ENCODE data around the gene DENND5A.

DENND5A gene

DNA sequence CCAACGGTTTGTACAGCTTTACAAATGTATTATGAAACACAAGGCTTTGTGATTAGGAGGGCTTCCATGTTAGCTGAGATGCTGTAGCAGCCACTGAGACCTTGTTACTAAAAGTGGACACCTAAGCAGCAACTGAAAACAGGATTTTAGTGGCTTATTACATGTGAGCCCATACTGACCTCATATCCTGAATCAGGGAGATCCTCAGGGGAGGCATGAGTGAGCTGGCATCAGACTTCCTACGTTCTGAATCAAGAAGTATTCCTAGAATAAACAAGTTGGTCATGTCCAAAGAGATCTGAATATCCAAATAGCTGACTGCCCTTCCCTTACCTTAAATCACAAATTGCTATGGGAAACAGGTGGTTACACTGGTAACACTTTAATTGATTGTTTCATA is 114.6 kb downstream of the DENND5A start:
- no peaks in the 10 kb centered on the region for H3K27me3 ChIP-seq
- no peak overlapping the region for H3K27ac ChIP-seq
- H3K36me3 ChIP-seq, result peaks cover 91% of the 10 kb centered on the region
- no peak for TF ChIP-seq CTCF (IDR thresholded peaks at IDR 0.05)
- H3K4me3 ChIP-seq (ENCODE audit: low read depth in 1 of 2, low read length in 1 of 2), result no peak overlapping the region
- no peaks in the 10 kb centered on the region for H3K4me1 ChIP-seq (ENCODE audit: control insufficient read depth in 1 of 2, insufficient read depth in 1 of 2, low read depth in 1 of 2, low read length in 1 of 2)
- H3K9me3 ChIP-seq, result no peaks in the 10 kb centered on the region

- Histone ChIP-seq H3K36me3 (peaks cover 98% of the 10 kb centered on the region), H3K27ac (no peak overlapping the region), H3K27me3 (no peaks in the 10 kb centered on the region), H3K4me3 (ENCODE audit: low read depth in 1 of 2, low read length in 1 of 2) (no peak overlapping the region), H3K9me3 (no peaks in the 10 kb centered on the region), H3K4me1 (ENCODE audit: control insufficient read depth in 1 of 2, insufficient read depth in 1 of 2, low read depth in 1 of 2, low read length in 1 of 2) (no peaks in the 10 kb centered on the region)
- TF ChIP-seq CTCF (IDR thresholded peaks at IDR 0.05), result no peak
Measured at GRCh38 chr11:9148727-9149126, 116.4 kb downstream of the DENND5A start.

DNA sequence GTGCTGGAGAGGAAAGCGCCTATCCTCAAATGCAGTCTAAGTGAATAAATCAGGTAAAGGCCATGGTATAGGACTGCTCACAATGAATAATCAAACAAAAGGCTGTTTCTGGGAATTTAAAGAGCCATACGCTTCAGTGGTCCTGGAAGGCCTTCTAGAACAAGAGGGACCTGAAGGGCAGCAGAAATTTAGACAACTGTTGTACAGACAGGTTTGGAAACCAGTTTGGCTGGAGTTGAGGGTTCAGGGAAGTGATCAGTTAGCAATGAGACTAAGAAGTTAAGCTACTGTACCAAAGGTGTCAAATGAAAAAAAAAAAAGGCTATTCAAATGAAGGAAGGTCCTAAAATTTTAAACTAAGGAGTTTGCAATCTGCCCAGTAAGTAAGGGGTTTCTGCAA is 117.1 kb downstream of the DENND5A start:
- no peak overlapping the region for H3K27ac ChIP-seq
- H3K36me3 ChIP-seq, result peaks cover 100% of the 10 kb centered on the region
- H3K9me3 ChIP-seq, result no peaks in the 10 kb centered on the region
- H3K4me1 ChIP-seq (ENCODE audit: control insufficient read depth in 1 of 2, insufficient read depth in 1 of 2, low read depth in 1 of 2, low read length in 1 of 2), result no peaks in the 10 kb centered on the region
- H3K4me3 ChIP-seq (ENCODE audit: low read depth in 1 of 2, low read length in 1 of 2), result no peak overlapping the region
- no peaks in the 10 kb centered on the region for H3K27me3 ChIP-seq
- no peak for TF ChIP-seq CTCF (IDR thresholded peaks at IDR 0.05)

GRCh38 chr11:9146477-9146876 is 118.7 kb downstream of the DENND5A start:
- TF ChIP-seq CTCF (IDR thresholded peaks at IDR 0.05), result no peak
- Histone ChIP-seq H3K36me3 (peaks cover 100% of the 10 kb centered on the region), H3K4me3 (ENCODE audit: low read depth in 1 of 2, low read length in 1 of 2) (no peak overlapping the region), H3K27me3 (no peaks in the 10 kb centered on the region), H3K27ac (no peak overlapping the region), H3K4me1 (ENCODE audit: control insufficient read depth in 1 of 2, insufficient read depth in 1 of 2, low read depth in 1 of 2, low read length in 1 of 2) (no peaks in the 10 kb centered on the region), H3K9me3 (no peaks in the 10 kb centered on the region)

DNA sequence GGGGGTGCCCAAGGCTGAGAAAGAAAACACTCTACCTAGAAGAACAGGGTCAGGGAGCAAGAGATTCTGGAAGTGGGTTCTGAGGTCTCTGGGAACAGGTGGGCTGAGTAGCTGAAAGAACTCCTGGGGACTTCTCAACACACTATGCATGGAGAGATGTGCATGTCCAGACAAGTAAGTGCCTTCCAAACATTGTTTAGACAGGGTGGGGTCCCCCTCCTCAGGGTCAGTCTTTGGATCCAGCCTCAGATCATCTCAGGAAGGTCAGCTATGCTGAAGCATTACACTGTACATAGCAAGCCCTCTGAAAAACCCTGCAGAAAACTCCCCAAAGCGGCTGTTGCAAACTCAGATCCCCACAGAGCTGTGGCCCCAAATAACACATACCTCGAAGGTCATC is 119.9 kb downstream of the DENND5A start:
- no peak for TF ChIP-seq CTCF (IDR thresholded peaks at IDR 0.05)
- no peak overlapping the region for H3K4me3 ChIP-seq (ENCODE audit: low read depth in 1 of 2, low read length in 1 of 2)
- peaks cover 100% of the 10 kb centered on the region for H3K36me3 ChIP-seq
- no peaks in the 10 kb centered on the region for H3K4me1 ChIP-seq (ENCODE audit: control insufficient read depth in 1 of 2, insufficient read depth in 1 of 2, low read depth in 1 of 2, low read length in 1 of 2)
- H3K27ac ChIP-seq, result no peak overlapping the region
- H3K27me3 ChIP-seq, result no peaks in the 10 kb centered on the region
- no peaks in the 10 kb centered on the region for H3K9me3 ChIP-seq

- TF ChIP-seq CTCF (IDR thresholded peaks at IDR 0.05), result no peak
- Histone ChIP-seq H3K4me1 (ENCODE audit: control insufficient read depth in 1 of 2, insufficient read depth in 1 of 2, low read depth in 1 of 2, low read length in 1 of 2) (no peaks in the 10 kb centered on the region), H3K27ac (no peak overlapping the region), H3K27me3 (no peaks in the 10 kb centered on the region), H3K4me3 (ENCODE audit: low read depth in 1 of 2, low read length in 1 of 2) (no peak overlapping the region), H3K9me3 (no peaks in the 10 kb centered on the region), H3K36me3 (peaks cover 100% of the 10 kb centered on the region)
Measured at GRCh38 chr11:9144828-9145227, 120.3 kb downstream of the DENND5A start.
